GM23338 (cell line): ENCODE results near the gene CD6. TPM values are rescaled to one million over a fixed set of nuclear protein-coding genes. Genes with fewer than 3 reads are reported as not detected.

Source experiments
- ATAC-seq: fragments of 200-7000 bp; cut with Tn5 transposase; 3 replicates; pipeline ENCODE4 v1.9.1; 2020
- DNase-seq: peaks from one replicate; pipeline ENCODE4 v3.0.0-alpha.2; 2015; ENCODE audit warnings: low spot score
- H2AFZ ChIP-seq: fragments of 200-600 bp; sonication (generic); 2 replicates; pipeline ENCODE4 v1.8.0; 2016; ENCODE audit warnings: antibody characterized with exemption, mild to moderate bottlenecking, moderate library complexity
- H3F3A ChIP-seq: fragments of 200-600 bp; sonication (generic); replicated peaks from 2 replicates; pipeline ENCODE4 v1.8.0; 2017; ENCODE audit warnings: antibody characterized with exemption, mixed run types, low read depth
- H3K27ac ChIP-seq: fragments of 200-600 bp; sonication (generic); 2 replicates; pipeline ENCODE4 v1.6.1; 2016; ENCODE audit warnings: low read depth
- H3K27me3 ChIP-seq: fragments of 200-600 bp; sonication (generic); 2 replicates; pipeline ENCODE4 v1.8.0; 2016; ENCODE audit warnings: mild to moderate bottlenecking, mixed run types, moderate library complexity; ENCODE audit not compliant: insufficient read depth
- H3K36me3 ChIP-seq: fragments of 200-600 bp; sonication (generic); 2 replicates; pipeline ENCODE4 v1.8.0; 2016; ENCODE audit warnings: mild to moderate bottlenecking; ENCODE audit not compliant: insufficient read depth
- H3K4me1 ChIP-seq: fragments of 200-600 bp; sonication (generic); 2 replicates; pipeline ENCODE4 v1.8.0; 2016; ENCODE audit warnings: mild to moderate bottlenecking, moderate library complexity; ENCODE audit not compliant: insufficient read depth
- H3K4me2 ChIP-seq: fragments of 200-600 bp; sonication (generic); 2 replicates; pipeline ENCODE4 v1.7.1; 2017; ENCODE audit warnings: mixed run types
- H3K4me3 ChIP-seq: fragments of 200-600 bp; sonication (generic); 2 replicates; pipeline ENCODE4 v1.6.1; 2016; ENCODE audit warnings: mixed run types
- H3K79me2 ChIP-seq: fragments of 200-600 bp; sonication (generic); replicated peaks from 2 replicates; pipeline ENCODE4 v1.8.0; 2017; ENCODE audit warnings: mild to moderate bottlenecking; ENCODE audit not compliant: insufficient read depth
- H3K9me2 ChIP-seq: fragments of 200-600 bp; sonication (generic); 2 replicates; pipeline ENCODE4 v1.8.0; 2017; ENCODE audit not compliant: insufficient read depth
- H4K20me1 ChIP-seq: fragments of 200-600 bp; sonication (generic); replicated peaks from 2 replicates; pipeline ENCODE4 v1.8.0; 2017; ENCODE audit warnings: mild to moderate bottlenecking; ENCODE audit not compliant: insufficient read depth
- H3K27ac Mint-ChIP-seq: 2 replicates; pipeline ENCODE4 v1.8.0; 2020; ENCODE audit warnings: inconsistent platforms, mild to moderate bottlenecking, moderate library complexity, mixed read lengths
- H3K27me3 Mint-ChIP-seq: 3 replicates; pipeline ENCODE4 v1.8.0; 2022; ENCODE audit warnings: low read depth, mild to moderate bottlenecking, moderate library complexity, mixed read lengths, inconsistent platforms; ENCODE audit not compliant: insufficient read depth, poor library complexity
- H3K36me3 Mint-ChIP-seq: 3 replicates; pipeline ENCODE4 v1.8.0; 2021; ENCODE audit warnings: low read depth, mild to moderate bottlenecking, inconsistent platforms, moderate library complexity, mixed read lengths
- H3K4me1 Mint-ChIP-seq: 3 replicates; pipeline ENCODE4 v1.8.0; 2020; ENCODE audit warnings: mild to moderate bottlenecking, inconsistent platforms, mixed read lengths
- H3K4me3 Mint-ChIP-seq: 3 replicates; pipeline ENCODE4 v1.8.0; 2021; ENCODE audit warnings: moderate library complexity, mild to moderate bottlenecking, inconsistent platforms, mixed read lengths
- H3K9me3 Mint-ChIP-seq: 3 replicates; pipeline ENCODE4 v1.8.0; 2020; ENCODE audit warnings: moderate library complexity, mild to moderate bottlenecking, inconsistent platforms, mixed read lengths
- CREB1 ChIP-seq: fragments of 250-450 bp; sonication (Bioruptor Pico); IDR thresholded peaks from 2 replicates; pipeline ENCODE4 v1.5.0; 2020; ENCODE audit warnings: low read depth, mild to moderate bottlenecking, moderate library complexity
- CTCF ChIP-seq, 2 experiments: fragments of 200-600 bp in 1 of 2; sonication (generic) in 1 of 2; conservative IDR thresholded peaks; 2 replicates each; pipeline versions ENCODE4 v1.5.1 to v1.6.1; 2016 to 2017; ENCODE audit warnings: antibody characterized with exemption in 2 of 2, low read depth in 2 of 2, mild to moderate bottlenecking in 2 of 2, moderate library complexity in 1 of 2
- ETS1 ChIP-seq: IDR thresholded peaks from 2 replicates; pipeline ENCODE4 v1.6.1; 2016; ENCODE audit warnings: antibody characterized with exemption
- EZH2 ChIP-seq: fragments of 200-600 bp; sonication (generic); IDR thresholded peaks from one replicate; pipeline ENCODE4 v1.8.0; 2017; ENCODE audit warnings: antibody characterized with exemption, mild to moderate bottlenecking, low read depth; ENCODE audit not compliant: unreplicated experiment
- EZH2phosphoT487 ChIP-seq: fragments of 200-600 bp; sonication (generic); IDR thresholded peaks from one replicate; pipeline ENCODE4 v1.8.1; 2018; ENCODE audit warnings: antibody characterized with exemption; ENCODE audit not compliant: unreplicated experiment
- JUNB ChIP-seq: IDR thresholded peaks from one replicate; pipeline ENCODE4 v1.6.1; 2016; ENCODE audit warnings: antibody characterized with exemption; ENCODE audit not compliant: unreplicated experiment
- NANOG ChIP-seq: IDR thresholded peaks from 2 replicates; pipeline ENCODE4 v1.6.1; 2016; ENCODE audit warnings: antibody characterized with exemption, borderline replicate concordance
- POLR2AphosphoS5 ChIP-seq: IDR thresholded peaks from 2 replicates; pipeline ENCODE4 v1.6.1; 2016; ENCODE audit warnings: antibody characterized with exemption, low read depth
- REST ChIP-seq: IDR thresholded peaks from one replicate; pipeline ENCODE4 v1.6.1; 2018; ENCODE audit warnings: antibody characterized with exemption; ENCODE audit not compliant: unreplicated experiment
- STAT1 ChIP-seq: IDR thresholded peaks from one replicate; pipeline ENCODE4 v1.6.1; 2016; ENCODE audit warnings: antibody characterized with exemption; ENCODE audit not compliant: unreplicated experiment
- ZNF114 ChIP-seq: fragments of 250-450 bp; sonication (Bioruptor Pico); IDR thresholded peaks from 2 replicates; pipeline ENCODE4 v1.5.0; 2020; ENCODE audit warnings: mild to moderate bottlenecking, moderate library complexity
- ZNF331 ChIP-seq: fragments of 250-450 bp; sonication (Bioruptor Pico); IDR thresholded peaks from 2 replicates; pipeline ENCODE4 v1.5.0; 2020; ENCODE audit warnings: low read depth, mild to moderate bottlenecking, moderate library complexity
- ZNF462 ChIP-seq: fragments of 250-450 bp; sonication (Bioruptor Pico); IDR thresholded peaks from 2 replicates; pipeline ENCODE4 v1.5.0; 2020; ENCODE audit warnings: mild to moderate bottlenecking, moderate library complexity
- polyA plus RNA-seq: library from polyadenylated mRNA; unstranded; fragments of >200 nt; fragmentation: Nextera tagmentation; extraction: Ambion mirVana; gene quantifications from 2 replicates; pipeline ENCODE4 v1.2.1, GENCODE V29; 2016
- total RNA-seq: library from RNA; depleted of rRNA; stranded (reverse); fragments of >200 nt; shearing (Covaris generic); gene quantifications from 2 replicates; pipeline ENCODE4 v1.2.3, GENCODE V29; 2014

The CD6 gene
- total and polyA plus RNA-seq, 2 experiments from 2014 or later = 0.49 TPM; not detected in 1

- no peak for ATAC-seq
- H3K9me2 ChIP-seq = no peaks in the 10 kb centered on the region
- TF ChIP-seq CTCF (conservative IDR thresholded peaks at IDR 0.05; ENCODE audit: low read depth in 2 of 2) (no peak), JUNB (no peak), ZNF462 (CRISPR knock-in tag) (no peak), ZNF331 (no peak), ZNF114 (CRISPR knock-in tag) (no peak), EZH2 (no peak), NANOG (no peak), POLR2AphosphoS5 (no peak), REST (no peak), ETS1 (no peak), STAT1 (no peak), CREB1 (CRISPR knock-in tag) (no peak), EZH2phosphoT487 (no peak)
- Mint-ChIP-seq H3K27ac (no peak overlapping the region), H3K36me3 (peaks cover 51% of the 10 kb centered on the region), H3K9me3 (no peaks in the 10 kb centered on the region), H3K27me3 (peaks cover 6% of the 10 kb centered on the region), H3K4me1 (peaks cover 25% of the 10 kb centered on the region), H3K4me3 (no peak overlapping the region)
- no peak overlapping the region for H3K27ac ChIP-seq
- H3F3A ChIP-seq = no peaks in the 10 kb centered on the region
- H3K36me3 ChIP-seq = 0 out of 2 replicates have a peak, but pooled peaks cover 6% of the 10 kb centered on the region
- no peaks in the 10 kb centered on the region for H3K79me2 ChIP-seq
- H3K4me3 ChIP-seq = no peak overlapping the region
- H2AFZ ChIP-seq = no peak overlapping the region
- no peak for DNase-seq
- H3K4me1 ChIP-seq = peaks cover 6% of the 10 kb centered on the region
- H4K20me1 ChIP-seq = peaks cover 11% of the 10 kb centered on the region; the same call in 1 of the 2 replicates
- no peak overlapping the region for H3K4me2 ChIP-seq
- H3K27me3 ChIP-seq = peaks cover 10% of the 10 kb centered on the region; the same call in 1 of the 2 replicates
Measured at GRCh38 chr11:60929764-60930163, 41.7 kb upstream of the CD6 start.
